GM12801 (cell line): Measurements from ENCODE around the gene ARSI.

Source experiments
- TF ChIP-seq, protein P1 (sequence below): IDR thresholded peaks from one replicate; pipeline ENCODE4 v1.5.1; 2011; ENCODE audit warnings: control low read depth; ENCODE audit not compliant: insufficient read length; ENCODE audit errors: extremely low read depth

The ARSI gene

DNA sequence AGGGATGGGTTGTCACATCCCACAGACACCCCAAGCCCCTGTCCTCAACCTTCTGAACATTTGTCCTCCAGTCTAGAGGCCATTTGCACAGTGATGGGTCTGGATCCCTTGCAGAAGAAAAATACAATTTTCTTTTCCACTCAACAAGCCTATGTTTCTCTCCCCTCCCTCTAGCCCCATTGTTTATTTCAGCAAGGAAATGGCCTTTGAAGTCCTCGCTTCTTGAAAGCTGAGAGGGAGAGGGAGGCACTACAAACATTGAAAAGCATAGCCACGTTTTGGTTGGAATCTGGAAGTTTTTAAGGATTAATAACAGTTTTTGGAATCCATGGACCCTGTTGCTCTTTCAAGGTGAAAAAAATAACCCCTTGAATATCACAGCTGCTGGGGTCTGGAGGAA lies 24.0 kb upstream of the ARSI start:
- TF ChIP-seq, protein P1, sequence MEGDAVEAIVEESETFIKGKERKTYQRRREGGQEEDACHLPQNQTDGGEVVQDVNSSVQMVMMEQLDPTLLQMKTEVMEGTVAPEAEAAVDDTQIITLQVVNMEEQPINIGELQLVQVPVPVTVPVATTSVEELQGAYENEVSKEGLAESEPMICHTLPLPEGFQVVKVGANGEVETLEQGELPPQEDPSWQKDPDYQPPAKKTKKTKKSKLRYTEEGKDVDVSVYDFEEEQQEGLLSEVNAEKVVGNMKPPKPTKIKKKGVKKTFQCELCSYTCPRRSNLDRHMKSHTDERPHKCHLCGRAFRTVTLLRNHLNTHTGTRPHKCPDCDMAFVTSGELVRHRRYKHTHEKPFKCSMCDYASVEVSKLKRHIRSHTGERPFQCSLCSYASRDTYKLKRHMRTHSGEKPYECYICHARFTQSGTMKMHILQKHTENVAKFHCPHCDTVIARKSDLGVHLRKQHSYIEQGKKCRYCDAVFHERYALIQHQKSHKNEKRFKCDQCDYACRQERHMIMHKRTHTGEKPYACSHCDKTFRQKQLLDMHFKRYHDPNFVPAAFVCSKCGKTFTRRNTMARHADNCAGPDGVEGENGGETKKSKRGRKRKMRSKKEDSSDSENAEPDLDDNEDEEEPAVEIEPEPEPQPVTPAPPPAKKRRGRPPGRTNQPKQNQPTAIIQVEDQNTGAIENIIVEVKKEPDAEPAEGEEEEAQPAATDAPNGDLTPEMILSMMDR: no peak

DNA sequence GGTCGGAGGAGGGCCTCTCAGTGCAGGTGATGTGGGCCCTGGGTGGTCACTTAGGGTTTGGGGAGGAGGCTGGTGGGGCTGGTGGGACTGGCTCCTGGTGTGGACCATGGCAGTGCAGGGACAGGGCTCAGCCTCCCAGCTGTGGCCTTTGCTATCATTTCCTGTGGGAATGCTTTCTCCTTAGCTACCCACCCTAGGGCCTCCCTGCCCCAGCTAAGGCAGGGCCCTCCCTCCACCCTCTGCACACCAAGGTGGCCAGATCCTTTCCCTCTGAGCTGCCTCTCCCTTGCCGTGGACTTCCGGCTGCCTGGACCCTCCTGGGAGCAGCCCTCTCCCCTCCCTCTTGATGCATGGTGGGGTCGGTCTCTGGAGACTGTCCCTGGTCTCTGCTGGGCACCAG lies 22.7 kb upstream of the ARSI start:
- TF ChIP-seq, protein P1: no peak

DNA sequence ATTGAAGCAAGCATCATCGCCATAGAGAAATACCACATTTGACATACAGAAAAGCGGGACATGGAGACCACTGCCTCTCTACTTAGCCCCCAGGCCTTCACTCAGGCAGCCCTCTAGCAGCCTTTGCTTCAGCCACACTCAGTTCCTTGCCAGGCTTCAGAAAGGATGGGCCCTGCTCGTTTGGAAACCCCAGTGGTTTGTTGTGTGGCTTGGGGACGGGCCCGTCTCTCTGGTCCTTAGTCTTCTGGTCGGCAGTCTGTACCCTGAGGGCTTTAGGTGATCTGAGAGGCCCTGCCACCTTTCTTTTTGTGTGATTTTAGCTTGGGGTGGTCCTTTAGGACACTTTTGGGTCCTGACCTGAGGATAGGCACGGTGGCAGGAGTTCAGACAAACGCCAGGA lies 21.1 kb upstream of the ARSI start:
- TF ChIP-seq, protein P1: no peak

DNA sequence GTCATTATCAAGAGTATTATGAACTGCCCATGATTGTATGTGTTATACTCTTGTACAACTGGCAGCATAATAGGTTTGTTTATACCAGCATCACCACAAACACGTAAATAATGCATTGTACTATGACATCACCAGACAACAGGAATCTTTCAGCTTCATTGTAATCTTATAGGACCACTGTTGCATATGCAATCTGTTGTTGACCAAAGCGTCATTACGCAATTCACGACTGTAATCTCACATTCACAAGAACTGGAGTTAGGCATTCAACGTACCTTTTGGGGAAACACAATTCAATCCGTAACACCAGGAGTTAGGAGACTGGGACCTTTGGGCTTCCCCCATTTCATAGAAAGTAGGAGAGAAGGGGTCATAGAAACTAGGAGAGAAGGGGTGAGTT lies 20.4 kb upstream of the ARSI start:
- TF ChIP-seq, protein P1: no peak

DNA sequence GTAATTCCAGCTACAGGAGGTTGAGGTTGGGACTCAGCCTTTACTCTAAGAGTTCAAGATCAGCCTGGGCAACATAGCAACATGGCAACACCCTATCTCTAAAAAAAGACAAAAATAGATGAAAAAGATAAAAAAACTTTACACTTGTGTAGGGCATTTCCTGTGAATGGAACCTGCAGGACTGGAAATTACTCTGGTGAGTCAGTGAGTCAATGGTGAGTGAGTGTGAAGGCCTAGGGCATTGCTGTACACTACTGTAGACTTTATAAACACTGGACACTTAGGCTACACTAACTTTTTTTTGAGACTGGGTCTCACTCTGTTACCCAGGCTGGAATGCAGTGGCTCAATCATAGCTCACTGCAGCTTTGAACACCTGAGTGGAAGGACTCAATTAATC lies 19.5 kb upstream of the ARSI start:
- TF ChIP-seq, protein P1: no peak

DNA sequence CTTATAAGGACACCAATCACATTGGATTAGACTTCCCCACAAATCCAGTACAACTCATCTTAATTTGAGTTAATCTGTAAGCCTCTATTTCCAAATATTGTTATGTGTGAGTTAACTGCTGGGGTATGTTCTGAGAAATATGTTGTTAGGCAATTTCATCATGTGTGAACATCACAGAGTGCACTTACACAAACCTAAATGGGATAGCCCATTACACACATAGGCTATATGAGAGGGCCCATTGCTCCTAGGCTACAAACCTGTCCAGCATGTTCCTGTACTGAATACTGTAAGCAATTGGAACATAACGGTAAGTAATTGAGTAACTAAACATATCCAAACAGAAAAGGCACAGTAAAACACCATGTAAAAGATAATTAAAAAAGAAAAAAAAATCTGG lies 19.1 kb upstream of the ARSI start:
- TF ChIP-seq, protein P1: no peak

DNA sequence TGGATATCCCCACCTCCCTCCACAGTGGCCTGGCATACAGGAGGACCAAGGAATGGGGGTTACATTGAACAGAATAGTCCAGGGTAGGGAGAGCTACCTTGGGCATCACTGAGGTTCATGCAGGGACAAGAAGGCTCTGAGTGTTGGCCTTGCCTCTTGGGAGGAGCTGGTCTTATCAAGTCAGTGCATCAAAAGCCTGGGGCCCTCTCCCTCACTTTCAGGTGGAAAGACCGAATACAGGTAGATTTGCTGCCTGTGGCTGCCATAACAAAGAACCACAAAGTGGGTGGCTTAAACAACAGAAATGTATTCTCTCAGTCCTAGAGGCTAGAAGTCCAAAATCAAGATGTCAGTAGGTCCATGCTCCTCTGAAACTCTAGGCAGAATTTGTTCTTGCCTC lies 18.5 kb upstream of the ARSI start:
- TF ChIP-seq, protein P1: no peak
